Upper lobe of left lung (tissue), 4 donors: ENCODE results near the gene VWA1.
A peak's percentile ranks its signal among the peaks of the same experiment; 100 is the strongest.
"Not testable (repeated sequence)": the region's sequence is repeated elsewhere in the genome, so short reads cannot be mapped to it uniquely, and the experiment has no call there.

Source experiments
- EP300 ChIP-seq, 4 donors: sonication (generic); formaldehyde crosslinking; IDR thresholded peaks; one replicate each; pipeline ENCODE4 v1.5.1; 2017; ENCODE audit warnings: antibody characterized with exemption in 4 of 4, control low read depth in 2 of 4
- POLR2A ChIP-seq, 4 donors: fragments of 450-650 bp; IDR thresholded peaks; one replicate each; pipeline ENCODE4 v1.5.1; 2016 to 2017; ENCODE audit warnings: antibody characterized with exemption in 4 of 4, mild to moderate bottlenecking in 2 of 4
- POLR2AphosphoS5 ChIP-seq, 2 donors: sonication (generic); formaldehyde crosslinking; IDR thresholded peaks; one replicate each; pipeline ENCODE4 v1.5.1; 2017; ENCODE audit warnings: antibody characterized with exemption in 2 of 2
- TF ChIP-seq, protein P1 (sequence below), 6 experiments: fragments of 450-650 bp in 4 of 6; fragments of 200-600 bp in 2 of 6; sonication (generic) in 2 of 6; IDR thresholded peaks; one replicate each; pipeline ENCODE4 v1.5.1; 2016 to 2019; ENCODE audit warnings: antibody characterized with exemption in 6 of 6

GRCh38 chr1:1417396-1417795 is 18.1 kb upstream of the VWA1 start:
- TF ChIP-seq, protein P1, sequence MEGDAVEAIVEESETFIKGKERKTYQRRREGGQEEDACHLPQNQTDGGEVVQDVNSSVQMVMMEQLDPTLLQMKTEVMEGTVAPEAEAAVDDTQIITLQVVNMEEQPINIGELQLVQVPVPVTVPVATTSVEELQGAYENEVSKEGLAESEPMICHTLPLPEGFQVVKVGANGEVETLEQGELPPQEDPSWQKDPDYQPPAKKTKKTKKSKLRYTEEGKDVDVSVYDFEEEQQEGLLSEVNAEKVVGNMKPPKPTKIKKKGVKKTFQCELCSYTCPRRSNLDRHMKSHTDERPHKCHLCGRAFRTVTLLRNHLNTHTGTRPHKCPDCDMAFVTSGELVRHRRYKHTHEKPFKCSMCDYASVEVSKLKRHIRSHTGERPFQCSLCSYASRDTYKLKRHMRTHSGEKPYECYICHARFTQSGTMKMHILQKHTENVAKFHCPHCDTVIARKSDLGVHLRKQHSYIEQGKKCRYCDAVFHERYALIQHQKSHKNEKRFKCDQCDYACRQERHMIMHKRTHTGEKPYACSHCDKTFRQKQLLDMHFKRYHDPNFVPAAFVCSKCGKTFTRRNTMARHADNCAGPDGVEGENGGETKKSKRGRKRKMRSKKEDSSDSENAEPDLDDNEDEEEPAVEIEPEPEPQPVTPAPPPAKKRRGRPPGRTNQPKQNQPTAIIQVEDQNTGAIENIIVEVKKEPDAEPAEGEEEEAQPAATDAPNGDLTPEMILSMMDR (IDR thresholded peaks at IDR 0.05): peak in 1 of 6 experiments; percentile 13
- TF ChIP-seq EP300, POLR2A, POLR2AphosphoS5 (IDR thresholded peaks at IDR 0.05): not testable (repeated sequence)
